Activated naive CD4-positive, alpha-beta T cell treated with anti-CD3 and anti-CD28 coated beads, Interleukin-2, amount 50 U/mL, for 72 hours (primary cell): Measurements from ENCODE around the gene GSTT4. TPM values are rescaled to one million over a fixed set of nuclear protein-coding genes. Genes with fewer than 3 reads are reported as not detected.
"Not testable (repeated sequence)": the region's sequence is repeated elsewhere in the genome, so short reads cannot be mapped to it uniquely, and the experiment has no call there.

Source experiments
- ATAC-seq, 2 donors: fragments of 150-1000 bp; cut with Tn5 transposase; 2 replicates each; pipeline ENCODE4 v1.10.0; 2021; ENCODE audit warnings: mild to moderate bottlenecking in 2 of 2, moderate library complexity in 2 of 2
- DNase-seq, 2 donors: peaks; one replicate each; pipeline ENCODE4 v3.0.0; 2021 to 2022; ENCODE audit warnings: low spot score in 2 of 2
- H3K27ac Mint-ChIP-seq, 2 donors: one replicate each; pipeline ENCODE4 v1.8.0; 2022; ENCODE audit warnings: mild to moderate bottlenecking in 2 of 2, mixed read lengths in 2 of 2
- H3K36me3 Mint-ChIP-seq, 2 donors: one replicate each; pipeline ENCODE4 v1.8.0; 2022; ENCODE audit warnings: mixed read lengths in 2 of 2
- H3K9me3 Mint-ChIP-seq, 2 donors: one replicate each; pipeline ENCODE4 v1.8.0; 2022; ENCODE audit warnings: mixed read lengths in 2 of 2
- total RNA-seq, 2 donors: library from RNA; stranded (reverse); gene quantifications; one replicate each; pipeline ENCODE4 v1.2.3, GENCODE V29; 2022

GSTT4 gene
- total RNA-seq, 2 donors from 2014 or later, result not detected

- Mint-ChIP-seq H3K9me3 (peaks cover 0 to 5% of the 10 kb centered on the region in 2 donors), H3K36me3 (no peaks in the 10 kb centered on the region), H3K27ac (no peak overlapping the region)
- ATAC-seq, result no peak
- DNase-seq, result no peak
These were observed 1.6 kb upstream of the GSTT4 start for GRCh38 chr22:24006914-24007214.

GRCh38 chr22:24006207-24006913 is 1.1 kb upstream of the GSTT4 start:
- DNase-seq, result no peak
- H3K9me3 Mint-ChIP-seq, result peaks cover 0 to 5% of the 10 kb centered on the region in 2 donors
- H3K27ac Mint-ChIP-seq, result no peak overlapping the region

GRCh38 chr22:24003887-24004286 is 1.4 kb downstream of the GSTT4 start:
- Mint-ChIP-seq H3K36me3 (no peaks in the 10 kb centered on the region), H3K27ac (no peak overlapping the region), H3K9me3 (no peaks in the 10 kb centered on the region)
- no peak for DNase-seq
- ATAC-seq, result no peak

More at GRCh38 chr22:24006207-24006913, 1.1 kb upstream of the GSTT4 start:
- no peaks in the 10 kb centered on the region for H3K36me3 Mint-ChIP-seq
- no peak for ATAC-seq

- H3K27ac Mint-ChIP-seq, result no peak overlapping the region
- H3K36me3 Mint-ChIP-seq, result no peaks in the 10 kb centered on the region
- ATAC-seq, result no peak
- no peak for DNase-seq
- H3K9me3 Mint-ChIP-seq, result no peaks in the 10 kb centered on the region
These were observed 2.4 kb downstream of the GSTT4 start for GRCh38 chr22:24002851-24003250.

- no peak overlapping the region for H3K27ac Mint-ChIP-seq
- no peaks in the 10 kb centered on the region for H3K9me3 Mint-ChIP-seq
- ATAC-seq (no peak), DNase-seq (no peak)
- no peaks in the 10 kb centered on the region for H3K36me3 Mint-ChIP-seq
These were observed 3.0 kb downstream of the GSTT4 start for GRCh38 chr22:24002272-24002671.

GRCh38 chr22:24001314-24001713 is 3.9 kb downstream of the GSTT4 start:
- H3K36me3 Mint-ChIP-seq, result no peaks in the 10 kb centered on the region
- H3K27ac Mint-ChIP-seq, result no peak overlapping the region
- DNase-seq (no peak), ATAC-seq (no peak)
- H3K9me3 Mint-ChIP-seq, result no peaks in the 10 kb centered on the region

GRCh38 chr22:23999779-24000178 is 5.5 kb downstream of the GSTT4 start:
- H3K27ac Mint-ChIP-seq, result peak overlapping the region in 1 of 2 donors; percentile 44
- ATAC-seq, DNase-seq, H3K36me3 Mint-ChIP-seq, H3K9me3 Mint-ChIP-seq: not testable (repeated sequence)

- Mint-ChIP-seq H3K9me3 (no peaks in the 10 kb centered on the region), H3K36me3 (no peaks in the 10 kb centered on the region), H3K27ac (no peak overlapping the region)
- ATAC-seq (no peak), DNase-seq (no peak)
These were observed 8.2 kb downstream of the GSTT4 start for GRCh38 chr22:23997092-23997491.

- ATAC-seq (peak in 1 of 2 donors; percentile 47), DNase-seq (peak in 1 of 2 donors; percentile 39)
- not testable (repeated sequence) for H3K36me3 Mint-ChIP-seq, H3K27ac Mint-ChIP-seq, H3K9me3 Mint-ChIP-seq
These were observed 11.6 kb downstream of the GSTT4 start for GRCh38 chr22:23993581-23994177.

- not testable (repeated sequence) for ATAC-seq, H3K9me3 Mint-ChIP-seq, H3K27ac Mint-ChIP-seq, H3K36me3 Mint-ChIP-seq
- DNase-seq, result peak in 1 of 2 donors; percentile 52
These were observed 12.2 kb downstream of the GSTT4 start for GRCh38 chr22:23993080-23993479.

GRCh38 chr22:23989583-23990244 is 15.5 kb downstream of the GSTT4 start:
- peak in 1 of 2 donors; percentile 54 for DNase-seq
- H3K27ac Mint-ChIP-seq, result peak overlapping the region in 1 of 2 donors; percentile 26
- not testable (repeated sequence) for H3K9me3 Mint-ChIP-seq, H3K36me3 Mint-ChIP-seq
- peak; percentile 28 to 42 for ATAC-seq

- not testable (repeated sequence) for H3K36me3 Mint-ChIP-seq, ATAC-seq, H3K27ac Mint-ChIP-seq, DNase-seq, H3K9me3 Mint-ChIP-seq
These were observed 18.6 kb downstream of the GSTT4 start for GRCh38 chr22:23986538-23987178.

- ATAC-seq, H3K36me3 Mint-ChIP-seq, H3K27ac Mint-ChIP-seq, H3K9me3 Mint-ChIP-seq: not testable (repeated sequence)
- DNase-seq, result peak in 1 of 2 donors; percentile 52
These were observed 19.2 kb downstream of the GSTT4 start for GRCh38 chr22:23986089-23986488.

GRCh38 chr22:23984430-23984829 is 20.8 kb downstream of the GSTT4 start:
- H3K36me3 Mint-ChIP-seq, result no peaks in the 10 kb centered on the region
- peak; percentile 77 to 90 for ATAC-seq
- DNase-seq, result peak in 1 of 2 donors; percentile 69
- no peak overlapping the region for H3K27ac Mint-ChIP-seq
- no peaks in the 10 kb centered on the region for H3K9me3 Mint-ChIP-seq

- H3K36me3 Mint-ChIP-seq, DNase-seq, ATAC-seq, H3K9me3 Mint-ChIP-seq, H3K27ac Mint-ChIP-seq: not testable (repeated sequence)
These were observed 24.7 kb downstream of the GSTT4 start for GRCh38 chr22:23980567-23980966.

GRCh38 chr22:23979557-23980240 is 25.6 kb downstream of the GSTT4 start, which contains the start of gene GSTT2:
Gene GSTT2, plus strand, starts transcription at chr22:23980134.
- not testable (repeated sequence) for H3K27ac Mint-ChIP-seq, H3K36me3 Mint-ChIP-seq, H3K9me3 Mint-ChIP-seq, DNase-seq
- ATAC-seq, result peak; percentile 17 to 63

GRCh38 chr22:23977304-23977703 is 27.9 kb downstream of the GSTT4 start:
- H3K27ac Mint-ChIP-seq, H3K36me3 Mint-ChIP-seq, H3K9me3 Mint-ChIP-seq, ATAC-seq: not testable (repeated sequence)
- DNase-seq, result peak in 1 of 2 donors; percentile 23
